Smooth muscle cell (in vitro differentiated cells): ENCODE data around the gene FAM107A. TPM values are rescaled to one million over a fixed set of nuclear protein-coding genes. Genes with fewer than 3 reads are reported as not detected.

Experiments
- DNase-seq: peaks from one replicate; lab custom pipeline; 2025; ENCODE audit not compliant: unreplicated experiment; lab: John Stamatoyannopoulos, UW
- H2AFZ ChIP-seq: fragments of 200-600 bp; sonication (generic); 2 replicates; pipeline ENCODE4 v1.6.0; 2016; ENCODE audit warnings: antibody characterized with exemption, low read depth, mild to moderate bottlenecking
- H3F3A ChIP-seq: fragments of 200-600 bp; sonication (generic); 2 replicates; pipeline ENCODE4 v1.6.0; 2017; ENCODE audit warnings: antibody characterized with exemption, low read depth
- H3K27ac ChIP-seq: fragments of 200-600 bp; sonication (generic); 2 replicates; pipeline ENCODE4 v1.5.1; 2016; ENCODE audit warnings: low read depth, mild to moderate bottlenecking
- H3K27me3 ChIP-seq: fragments of 200-600 bp; sonication (generic); 2 replicates; pipeline ENCODE4 v1.6.1; 2016; ENCODE audit warnings: low read depth, mild to moderate bottlenecking
- H3K36me3 ChIP-seq: fragments of 200-600 bp; sonication (generic); 2 replicates; pipeline ENCODE4 v1.5.1; 2016; ENCODE audit warnings: low read depth
- H3K4me1 ChIP-seq: fragments of 200-600 bp; sonication (generic); 2 replicates; pipeline ENCODE4 v1.5.1; 2016; ENCODE audit warnings: low read depth
- H3K4me2 ChIP-seq: fragments of 200-600 bp; sonication (generic); 2 replicates; pipeline ENCODE4 v1.6.0; 2016; ENCODE audit warnings: mild to moderate bottlenecking
- H3K4me3 ChIP-seq: fragments of 200-600 bp; sonication (generic); 2 replicates; pipeline ENCODE4 v1.5.1; 2016; ENCODE audit warnings: mild to moderate bottlenecking
- H3K79me2 ChIP-seq: fragments of 200-600 bp; sonication (generic); 2 replicates; pipeline ENCODE4 v1.6.0; 2016; ENCODE audit warnings: low read depth, mild to moderate bottlenecking
- H3K9ac ChIP-seq: fragments of 200-600 bp; sonication (generic); 2 replicates; pipeline ENCODE4 v1.6.0; 2016; ENCODE audit warnings: low read depth
- H3K9me3 ChIP-seq: fragments of 200-600 bp; sonication (generic); replicated peaks from 2 replicates; pipeline ENCODE4 v1.5.1; 2016; ENCODE audit warnings: low read depth
- H4K20me1 ChIP-seq: fragments of 200-600 bp; sonication (generic); 2 replicates; pipeline ENCODE4 v1.6.0; 2016; ENCODE audit warnings: low read depth
- WGBS: methylation state at CpG from one replicate; pipeline ENCODE4 v1.1.7; 2016; ENCODE audit warnings: low lambda C conversion rate; 5-methylcytosine and 5-hydroxymethylcytosine counted together
- polyA plus RNA-seq: library from polyadenylated mRNA; unstranded; fragments of >200 nt; fragmentation: Nextera tagmentation; extraction: Ambion mirVana; gene quantifications from 2 replicates; pipeline ENCODE4 v1.2.1, GENCODE V29; 2016
- total RNA-seq: library from RNA; depleted of rRNA; stranded (reverse); fragments of >200 nt; gene quantifications from 2 replicates; pipeline ENCODE4 v1.2.3, GENCODE V29; 2014
- TF ChIP-seq, protein P1 (sequence below): fragments of 200-600 bp; sonication (generic); IDR thresholded peaks from 2 replicates; pipeline ENCODE4 v1.5.1; 2017; ENCODE audit warnings: borderline replicate concordance, mild to moderate bottlenecking, antibody characterized with exemption; ENCODE audit not compliant: insufficient read depth, poor library complexity, severe bottlenecking

FAM107A gene
- total and polyA plus RNA-seq, 2 experiments from 2014 or later = not detected

DNA sequence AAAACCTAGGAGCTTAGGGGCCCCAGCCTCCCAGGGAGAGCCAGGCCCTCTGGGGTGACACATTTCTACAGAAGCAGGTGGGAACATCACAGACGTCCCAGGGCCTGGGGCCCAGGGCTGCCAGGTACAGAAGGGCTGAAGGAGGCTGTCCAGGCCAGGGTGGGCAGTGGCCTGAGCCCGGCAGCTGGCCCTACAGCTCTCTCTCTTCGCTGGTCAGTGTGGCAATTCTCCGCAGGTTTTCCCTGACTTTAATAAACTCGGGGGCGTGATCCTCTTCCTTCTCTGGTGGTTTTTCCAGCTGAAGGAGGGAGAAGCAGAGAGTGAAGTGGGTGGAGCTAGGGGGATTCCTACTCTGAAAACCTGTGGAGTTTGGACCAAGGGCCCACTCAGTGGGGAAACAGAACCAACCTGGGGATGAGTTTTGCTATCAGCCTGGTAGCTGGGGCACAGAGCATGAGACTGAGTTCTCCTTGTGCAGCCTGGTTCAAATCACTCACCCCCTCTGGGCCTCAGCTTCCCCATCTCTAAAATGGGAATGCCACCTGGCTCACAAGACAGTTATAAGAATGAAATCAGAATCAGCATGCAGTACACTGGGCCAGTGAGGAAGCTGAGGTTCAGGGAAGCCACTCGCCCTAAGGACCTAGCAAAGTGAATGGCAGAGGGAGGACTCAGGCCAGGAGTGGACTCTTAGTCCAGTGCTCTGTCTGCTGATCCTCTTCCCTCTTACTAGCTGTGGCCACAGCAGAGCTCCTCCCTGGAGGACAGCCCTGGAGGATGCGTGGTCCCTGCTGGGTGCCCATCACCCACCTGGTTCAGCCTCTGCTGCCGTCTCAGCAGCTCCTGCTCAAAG lies 10.6 kb downstream of the FAM107A start:
- no peak overlapping the region for H3K9ac ChIP-seq
- TF ChIP-seq, protein P1, sequence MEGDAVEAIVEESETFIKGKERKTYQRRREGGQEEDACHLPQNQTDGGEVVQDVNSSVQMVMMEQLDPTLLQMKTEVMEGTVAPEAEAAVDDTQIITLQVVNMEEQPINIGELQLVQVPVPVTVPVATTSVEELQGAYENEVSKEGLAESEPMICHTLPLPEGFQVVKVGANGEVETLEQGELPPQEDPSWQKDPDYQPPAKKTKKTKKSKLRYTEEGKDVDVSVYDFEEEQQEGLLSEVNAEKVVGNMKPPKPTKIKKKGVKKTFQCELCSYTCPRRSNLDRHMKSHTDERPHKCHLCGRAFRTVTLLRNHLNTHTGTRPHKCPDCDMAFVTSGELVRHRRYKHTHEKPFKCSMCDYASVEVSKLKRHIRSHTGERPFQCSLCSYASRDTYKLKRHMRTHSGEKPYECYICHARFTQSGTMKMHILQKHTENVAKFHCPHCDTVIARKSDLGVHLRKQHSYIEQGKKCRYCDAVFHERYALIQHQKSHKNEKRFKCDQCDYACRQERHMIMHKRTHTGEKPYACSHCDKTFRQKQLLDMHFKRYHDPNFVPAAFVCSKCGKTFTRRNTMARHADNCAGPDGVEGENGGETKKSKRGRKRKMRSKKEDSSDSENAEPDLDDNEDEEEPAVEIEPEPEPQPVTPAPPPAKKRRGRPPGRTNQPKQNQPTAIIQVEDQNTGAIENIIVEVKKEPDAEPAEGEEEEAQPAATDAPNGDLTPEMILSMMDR = no peak
- H3K27me3 ChIP-seq = no peaks in the 10 kb centered on the region
- 83% methylated on average over 9 of the region's 9 CpGs for WGBS
- H3F3A ChIP-seq = no peaks in the 10 kb centered on the region
- no peaks in the 10 kb centered on the region for H4K20me1 ChIP-seq
- H3K4me2 ChIP-seq = no peak overlapping the region
- DNase-seq = no peak
- peaks cover 5% of the 10 kb centered on the region for H3K4me1 ChIP-seq
- no peaks in the 10 kb centered on the region for H3K79me2 ChIP-seq
- no peaks in the 10 kb centered on the region for H3K36me3 ChIP-seq
- no peak overlapping the region for H3K4me3 ChIP-seq
- H3K9me3 ChIP-seq = no peaks in the 10 kb centered on the region
- no peak overlapping the region for H3K27ac ChIP-seq
- no peak overlapping the region for H2AFZ ChIP-seq

DNA sequence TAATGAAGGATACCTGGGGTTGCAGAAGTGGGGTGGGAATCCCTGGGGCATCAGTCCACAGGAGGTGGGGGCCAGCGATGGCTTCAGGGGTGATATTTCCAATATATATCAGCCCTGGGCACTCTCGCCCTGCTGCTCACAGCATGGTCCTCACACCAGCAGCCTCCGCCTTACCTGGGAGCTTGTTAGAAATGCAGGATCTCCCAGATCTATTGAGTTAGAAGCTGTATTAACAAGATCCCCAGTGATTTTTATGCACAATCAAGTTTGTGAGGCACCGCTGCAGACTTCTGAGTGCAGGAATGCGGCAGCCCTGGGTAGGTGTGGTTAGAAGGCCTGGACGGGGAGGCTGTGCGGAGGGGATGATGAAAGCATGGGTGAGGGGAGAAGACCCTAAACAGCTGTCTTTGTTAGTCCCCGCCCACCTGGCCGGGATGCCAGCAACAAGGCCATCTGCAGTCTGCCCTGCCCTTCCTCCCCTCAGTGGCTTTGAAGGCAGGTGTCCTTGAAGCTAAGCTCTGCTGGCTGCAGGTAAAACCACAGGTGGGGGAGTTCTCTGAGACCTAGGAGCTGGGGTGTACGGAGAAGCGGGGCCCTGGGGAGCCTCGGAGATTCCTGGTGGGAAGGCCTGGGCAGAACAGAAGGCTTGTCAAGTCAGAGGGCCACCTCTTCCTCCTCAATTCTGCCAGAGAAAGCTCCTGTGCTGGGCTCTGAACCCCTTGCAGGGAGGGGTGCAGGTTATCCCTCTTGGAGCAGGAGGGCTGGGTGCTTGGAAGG lies 11.4 kb downstream of the FAM107A start:
- no peak for DNase-seq
- WGBS = 78% methylated on average over 12 of the region's 12 CpGs
- Histone ChIP-seq H3K4me2 (no peak overlapping the region), H4K20me1 (no peaks in the 10 kb centered on the region), H2AFZ (no peak overlapping the region), H3K9ac (no peak overlapping the region), H3K4me1 (peaks cover 5% of the 10 kb centered on the region), H3K27me3 (no peaks in the 10 kb centered on the region), H3F3A (no peaks in the 10 kb centered on the region), H3K27ac (no peak overlapping the region), H3K9me3 (no peaks in the 10 kb centered on the region), H3K36me3 (no peaks in the 10 kb centered on the region), H3K4me3 (no peak overlapping the region), H3K79me2 (no peaks in the 10 kb centered on the region)
- TF ChIP-seq, protein P1 = no peak

DNA sequence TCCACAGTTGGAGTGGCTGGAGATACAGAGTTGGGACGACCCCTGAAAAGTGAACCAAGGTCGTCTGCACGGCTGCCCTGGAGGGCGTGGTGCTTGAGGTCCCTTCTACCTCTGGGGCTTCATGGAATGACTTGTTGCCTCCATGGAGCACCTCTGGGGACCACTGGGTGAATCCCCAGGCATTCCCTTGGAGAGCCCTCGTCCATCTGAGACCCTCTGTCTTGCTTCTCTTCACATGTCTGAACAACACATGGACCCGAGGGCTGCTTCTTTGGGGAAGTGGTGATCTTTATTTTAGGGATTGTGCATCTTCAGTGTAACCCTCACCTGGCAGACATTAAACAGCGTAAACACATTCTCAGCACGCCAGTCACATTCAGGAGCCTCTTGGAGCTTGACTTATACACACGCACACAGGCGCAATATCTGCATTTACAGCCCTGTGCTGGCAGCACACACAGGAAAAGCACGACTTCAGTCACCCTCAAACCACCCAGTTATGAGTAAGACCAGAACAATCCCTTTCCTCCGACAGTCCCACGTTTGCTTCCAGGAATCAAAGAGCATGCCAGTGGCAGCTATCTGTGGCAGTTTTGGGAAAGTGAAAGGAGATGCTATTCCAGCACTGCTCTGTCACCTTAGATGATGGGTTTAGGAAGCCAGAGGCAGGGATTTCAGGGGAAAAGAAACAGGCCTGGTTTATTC lies 12.6 kb downstream of the FAM107A start:
- Histone ChIP-seq H2AFZ (no peak overlapping the region), H3K9me3 (no peaks in the 10 kb centered on the region), H3K79me2 (no peaks in the 10 kb centered on the region), H3K27ac (no peak overlapping the region), H3K4me1 (peaks cover 5% of the 10 kb centered on the region), H3F3A (no peaks in the 10 kb centered on the region), H3K36me3 (no peaks in the 10 kb centered on the region), H4K20me1 (no peaks in the 10 kb centered on the region), H3K4me2 (peak overlapping the region; percentile 37), H3K4me3 (no peak overlapping the region), H3K27me3 (no peaks in the 10 kb centered on the region), H3K9ac (no peak overlapping the region)
- 60% methylated on average over 13 of the region's 13 CpGs for WGBS
- no peak for DNase-seq
- TF ChIP-seq, protein P1 = no peak
